Measurements from ENCODE around the gene GFRA1. TPM values are rescaled to one million over a fixed set of nuclear protein-coding genes. Genes with fewer than 3 reads are reported as not detected.

Gene GFRA1
- total and polyA plus RNA-seq, 5 donors, result 2.7 to 8.3 (median 6.8) TPM

DNA sequence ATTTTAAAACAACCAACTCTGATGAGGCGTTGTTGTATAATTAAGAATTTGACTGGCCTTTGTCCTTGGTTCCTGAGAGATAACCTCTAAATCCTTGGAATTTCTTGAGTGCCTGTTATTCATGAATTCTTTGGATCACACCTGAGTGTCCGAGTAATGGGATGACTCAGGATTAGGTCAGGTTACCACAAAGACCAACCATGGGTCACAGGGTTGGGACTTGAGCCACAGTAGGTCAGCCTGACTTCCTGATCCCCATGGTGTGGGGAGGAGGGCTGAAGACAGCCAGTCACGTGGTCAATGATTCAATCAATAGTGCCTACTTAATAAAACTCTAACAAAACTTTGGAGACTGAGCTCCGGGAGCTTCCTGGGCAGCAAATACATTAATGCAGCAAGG, 192.5 kb downstream of the GFRA1 start:
- Histone ChIP-seq H3K4me3 (ENCODE audit: low read length) (no peak overlapping the region), H3K9me3 (ENCODE audit: control insufficient read depth, low read length) (no peaks in the 10 kb centered on the region), H3K27me3 (ENCODE audit: control insufficient read depth, insufficient read depth) (no peaks in the 10 kb centered on the region), H3K4me1 (ENCODE audit: control insufficient read depth, insufficient read depth, low read length) (no peaks in the 10 kb centered on the region), H3K27ac (ENCODE audit: low read length) (no peak overlapping the region)
- intact Hi-C loops (cut with DNase I), result no loop called here
- 84% methylated on average over 4 of the region's 4 CpGs for WGBS
- DNase-seq (no peak), ATAC-seq (no peak)

DNA sequence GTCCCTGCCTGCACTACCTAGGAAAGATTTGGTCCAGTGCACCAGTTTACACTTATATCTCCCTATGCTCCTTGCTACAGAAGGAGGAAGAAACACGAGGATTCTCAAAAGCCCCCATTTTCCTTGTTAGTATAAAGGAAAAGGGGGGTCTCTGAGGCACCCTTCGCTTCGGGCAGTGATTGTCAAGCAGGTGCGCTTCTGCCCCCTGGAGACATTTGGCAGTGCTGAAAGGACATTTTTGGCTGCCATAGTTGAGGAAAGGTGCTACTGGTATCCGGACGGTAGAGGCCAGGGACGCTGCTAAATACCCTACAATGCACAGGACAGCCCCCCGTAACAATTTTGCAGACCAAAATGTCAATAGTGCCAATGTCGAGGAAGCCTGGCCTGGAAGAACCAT, 193.7 kb downstream of the GFRA1 start:
- H3K27me3 ChIP-seq (ENCODE audit: control insufficient read depth, insufficient read depth), result no peaks in the 10 kb centered on the region
- no peak for DNase-seq
- H3K4me3 ChIP-seq (ENCODE audit: low read length), result no peak overlapping the region
- H3K4me1 ChIP-seq (ENCODE audit: control insufficient read depth, insufficient read depth, low read length), result no peaks in the 10 kb centered on the region
- no peak for ATAC-seq
- no peaks in the 10 kb centered on the region for H3K9me3 ChIP-seq (ENCODE audit: control insufficient read depth, low read length)
- WGBS, result 93% methylated on average over 9 of the region's 9 CpGs
- intact Hi-C loops (cut with DNase I), result no loop called here
- no peak overlapping the region for H3K27ac ChIP-seq (ENCODE audit: low read length)

DNA sequence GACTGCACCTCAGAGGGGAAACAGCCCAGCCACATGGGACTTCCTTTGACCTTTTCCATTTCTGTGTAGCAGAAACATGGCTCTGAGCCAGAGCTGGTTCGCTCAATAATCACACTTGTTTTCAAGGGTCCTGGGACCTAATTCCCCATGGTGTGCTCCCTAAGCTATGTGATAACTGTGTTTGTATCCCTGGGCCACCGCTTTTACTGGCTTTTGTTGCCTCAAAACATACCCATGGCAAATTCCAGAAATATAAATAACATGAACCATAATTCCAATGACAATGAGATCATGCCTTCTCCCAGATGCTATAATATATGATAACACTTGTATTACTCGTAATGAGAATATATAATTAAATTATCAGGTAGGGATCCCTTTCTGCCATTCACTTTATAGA, 196.4 kb downstream of the GFRA1 start:
- H3K4me1 ChIP-seq (ENCODE audit: control insufficient read depth, insufficient read depth, low read length), result no peaks in the 10 kb centered on the region
- ATAC-seq (no peak), DNase-seq (no peak)
- no peak overlapping the region for H3K4me3 ChIP-seq (ENCODE audit: low read length)
- H3K9me3 ChIP-seq (ENCODE audit: control insufficient read depth, low read length), result no peaks in the 10 kb centered on the region
- H3K27ac ChIP-seq (ENCODE audit: low read length), result no peak overlapping the region
- intact Hi-C loops (cut with DNase I), result no loop called here
- no peaks in the 10 kb centered on the region for H3K27me3 ChIP-seq (ENCODE audit: control insufficient read depth, insufficient read depth)
- 67% methylated on average over 3 of the region's 3 CpGs for WGBS

DNA sequence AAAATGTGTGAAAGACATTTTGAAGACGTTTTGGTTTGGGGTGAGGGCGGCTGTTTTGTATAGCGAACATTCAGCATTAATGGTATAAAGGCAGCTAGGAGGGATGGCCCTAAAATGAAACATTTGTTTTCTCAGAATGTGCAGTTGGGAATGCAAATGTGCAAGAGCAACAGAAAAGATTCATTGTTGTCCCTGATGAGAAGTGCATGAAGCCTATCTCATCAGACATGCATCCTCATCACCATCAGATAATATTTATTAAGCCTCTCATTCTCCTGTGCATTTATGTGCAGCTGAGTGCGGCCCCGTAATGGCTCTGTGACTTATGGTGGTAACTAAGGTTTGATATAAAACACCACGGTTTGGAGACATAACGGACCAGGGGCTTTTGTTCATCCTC, 199.5 kb downstream of the GFRA1 start:
- ATAC-seq, result no peak

DNA sequence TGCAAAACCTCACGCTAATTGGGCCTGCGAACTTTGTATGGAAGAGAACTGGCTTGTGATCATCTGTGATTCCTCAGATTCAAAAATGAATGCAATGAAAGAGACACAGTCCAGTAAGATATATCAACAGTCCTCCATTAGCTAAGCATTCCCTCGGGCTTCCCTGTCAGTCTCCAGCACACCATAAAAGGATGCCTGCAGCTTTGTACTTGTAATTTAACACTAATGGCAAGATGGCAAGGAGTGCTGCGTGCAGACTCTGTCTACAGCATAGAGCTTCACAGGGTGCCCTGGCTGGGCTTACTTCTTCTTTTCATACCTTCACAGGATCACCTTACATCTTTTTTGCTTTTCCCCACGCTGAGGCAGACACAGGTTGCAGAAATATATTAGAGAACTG, 200.0 kb downstream of the GFRA1 start:
- DNase-seq (no peak), ATAC-seq (no peak)
- Histone ChIP-seq H3K4me1 (ENCODE audit: control insufficient read depth, insufficient read depth, low read length) (no peaks in the 10 kb centered on the region), H3K4me3 (ENCODE audit: low read length) (no peak overlapping the region), H3K27me3 (ENCODE audit: control insufficient read depth, insufficient read depth) (no peaks in the 10 kb centered on the region), H3K27ac (ENCODE audit: low read length) (no peak overlapping the region), H3K9me3 (ENCODE audit: control insufficient read depth, low read length) (no peaks in the 10 kb centered on the region)
- intact Hi-C loops (cut with DNase I), result no loop called here
- WGBS, result 69% methylated on average over 5 of the region's 5 CpGs

More for the DNA sequence above, 199.5 kb downstream of the GFRA1 start:
- DNase-seq, result no peak
- no peaks in the 10 kb centered on the region for H3K27me3 ChIP-seq (ENCODE audit: control insufficient read depth, insufficient read depth)
- no peaks in the 10 kb centered on the region for H3K4me1 ChIP-seq (ENCODE audit: control insufficient read depth, insufficient read depth, low read length)
- no peak overlapping the region for H3K4me3 ChIP-seq (ENCODE audit: low read length)
- no peaks in the 10 kb centered on the region for H3K9me3 ChIP-seq (ENCODE audit: control insufficient read depth, low read length)
- intact Hi-C loops (cut with DNase I), result no loop called here
- WGBS, result 83% methylated on average over 7 of the region's 7 CpGs
- no peak overlapping the region for H3K27ac ChIP-seq (ENCODE audit: low read length)

DNA sequence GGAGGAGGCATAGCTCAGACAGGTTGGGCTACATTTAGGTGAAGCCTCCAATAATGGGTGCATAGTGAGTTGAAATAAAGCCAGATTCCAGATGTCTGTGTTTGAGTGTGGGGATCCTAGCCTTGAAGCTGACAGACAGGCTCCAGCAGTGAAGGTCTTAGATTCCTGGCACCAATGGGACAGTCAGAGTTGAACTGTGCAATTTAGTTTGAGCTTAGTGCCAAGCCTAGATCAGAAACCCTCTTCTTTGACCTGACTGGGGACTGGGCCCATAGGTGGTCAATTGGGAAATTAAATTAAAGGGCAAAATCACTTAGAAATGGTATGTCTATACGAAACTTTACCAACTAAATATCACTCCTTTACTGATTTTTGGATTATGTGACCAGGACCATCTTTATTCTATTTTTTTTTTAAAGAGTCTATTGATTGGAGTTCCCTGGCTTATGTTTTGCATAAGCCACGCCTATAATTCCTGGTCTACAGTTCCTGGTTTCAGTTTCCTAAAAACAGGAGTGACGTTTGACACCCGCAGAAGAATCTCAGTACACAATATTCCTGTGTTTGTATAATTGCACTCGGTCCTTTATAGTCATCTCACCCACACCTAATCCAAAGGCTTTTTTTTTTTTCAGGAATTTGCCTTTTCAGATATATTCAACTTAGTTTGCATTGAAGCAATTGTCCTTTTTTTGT, 201.4 kb downstream of the GFRA1 start:
- WGBS, result 84% methylated on average over 5 of the region's 5 CpGs
- DNase-seq (no peak), ATAC-seq (no peak)
- H3K9me3 ChIP-seq (ENCODE audit: control insufficient read depth, low read length), result no peaks in the 10 kb centered on the region
- intact Hi-C loops (cut with DNase I), result no loop called here
- H3K27ac ChIP-seq (ENCODE audit: low read length), result no peak overlapping the region
- H3K27me3 ChIP-seq (ENCODE audit: control insufficient read depth, insufficient read depth), result no peaks in the 10 kb centered on the region
- H3K4me1 ChIP-seq (ENCODE audit: control insufficient read depth, insufficient read depth, low read length), result no peaks in the 10 kb centered on the region
- no peak overlapping the region for H3K4me3 ChIP-seq (ENCODE audit: low read length)

DNA sequence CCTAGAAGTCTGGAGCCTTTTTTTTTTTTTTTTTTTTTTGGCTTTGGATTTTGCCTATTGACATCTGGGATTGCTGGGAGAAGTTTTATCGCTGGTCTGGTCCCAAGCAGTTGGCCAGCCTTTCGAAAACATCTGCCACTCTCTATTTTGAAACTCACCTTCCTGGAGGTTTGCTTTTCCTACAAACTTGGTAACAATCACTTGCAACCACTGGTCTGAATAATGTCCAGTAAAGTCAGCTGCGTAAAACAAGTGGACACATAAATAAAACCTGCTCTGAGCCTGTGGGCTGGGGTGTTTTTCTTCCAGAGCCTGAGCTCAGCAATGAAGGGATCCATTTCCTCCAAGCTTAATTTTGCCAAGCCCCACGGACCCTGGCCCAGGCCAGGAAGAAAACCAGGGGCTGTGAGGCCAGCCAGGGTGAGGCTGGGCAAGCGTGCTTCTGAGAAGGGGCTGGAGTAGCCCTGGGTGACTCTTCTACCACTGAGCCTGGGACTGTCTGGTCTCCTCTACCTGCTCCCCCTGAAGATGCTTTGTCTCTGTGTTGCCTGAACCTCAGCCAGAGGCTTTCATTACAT, 202.2 kb downstream of the GFRA1 start:
- Histone ChIP-seq H3K27ac (ENCODE audit: low read length) (no peak overlapping the region), H3K9me3 (ENCODE audit: control insufficient read depth, low read length) (no peaks in the 10 kb centered on the region), H3K4me3 (ENCODE audit: low read length) (no peak overlapping the region), H3K4me1 (ENCODE audit: control insufficient read depth, insufficient read depth, low read length) (no peaks in the 10 kb centered on the region), H3K27me3 (ENCODE audit: control insufficient read depth, insufficient read depth) (no peaks in the 10 kb centered on the region)
- no peak for ATAC-seq
- intact Hi-C loops (cut with DNase I), result no loop called here
- 78% methylated on average over 5 of the region's 5 CpGs for WGBS
- no peak for DNase-seq

DNA sequence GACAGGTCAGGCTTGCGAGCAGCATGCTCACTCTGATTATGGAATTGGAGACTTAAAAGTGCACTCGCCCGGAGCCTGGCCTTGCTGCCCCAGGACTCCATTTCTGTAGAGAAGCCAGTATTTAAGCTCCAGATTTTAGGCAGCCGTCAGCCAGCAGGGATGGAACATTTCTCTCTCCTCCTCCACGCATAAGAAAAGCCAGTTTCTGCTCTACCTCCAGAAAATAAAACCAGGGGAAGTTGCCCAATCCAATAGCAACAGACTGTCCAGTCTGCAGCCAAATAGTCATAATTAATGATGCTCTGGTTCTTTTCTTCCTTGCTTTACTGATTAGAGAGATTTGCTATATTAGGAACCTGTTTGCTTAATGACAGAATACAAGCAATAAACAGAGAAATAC, 203.2 kb downstream of the GFRA1 start:
- DNase-seq (peak in 1 of 3 donors; percentile 43), ATAC-seq (peak in 1 of 2 donors; percentile 61)
- Histone ChIP-seq H3K27me3 (ENCODE audit: control insufficient read depth, insufficient read depth) (no peaks in the 10 kb centered on the region), H3K4me3 (ENCODE audit: low read length) (no peak overlapping the region), H3K27ac (ENCODE audit: low read length) (no peak overlapping the region), H3K9me3 (ENCODE audit: control insufficient read depth, low read length) (no peaks in the 10 kb centered on the region), H3K4me1 (ENCODE audit: control insufficient read depth, insufficient read depth, low read length) (no peaks in the 10 kb centered on the region)
- 54% methylated on average over 5 of the region's 5 CpGs for WGBS
- intact Hi-C loops (cut with DNase I), result no loop called here

GRCh38 chr10:116067825-116068224, 205.2 kb downstream of the GFRA1 start:
- no peak for ATAC-seq
- H3K27ac ChIP-seq (ENCODE audit: low read length), result no peak overlapping the region
- H3K4me3 ChIP-seq (ENCODE audit: low read length), result no peak overlapping the region
- H3K4me1 ChIP-seq (ENCODE audit: control insufficient read depth, insufficient read depth, low read length), result no peaks in the 10 kb centered on the region
- no peaks in the 10 kb centered on the region for H3K27me3 ChIP-seq (ENCODE audit: control insufficient read depth, insufficient read depth)
- intact Hi-C loops (cut with DNase I), result no loop called here
- H3K9me3 ChIP-seq (ENCODE audit: control insufficient read depth, low read length), result no peaks in the 10 kb centered on the region
- DNase-seq, result no peak
- WGBS, result 94% methylated on average over 7 of the region's 7 CpGs

- no peak overlapping the region for H3K4me3 ChIP-seq (ENCODE audit: low read length)
- ATAC-seq (no peak), DNase-seq (no peak)
- WGBS, result 79% methylated on average over 4 of the region's 4 CpGs
- intact Hi-C loops (cut with DNase I), result no loop called here
- no peak overlapping the region for H3K27ac ChIP-seq (ENCODE audit: low read length)
- no peaks in the 10 kb centered on the region for H3K9me3 ChIP-seq (ENCODE audit: control insufficient read depth, low read length)
- H3K4me1 ChIP-seq (ENCODE audit: control insufficient read depth, insufficient read depth, low read length), result no peaks in the 10 kb centered on the region
- H3K27me3 ChIP-seq (ENCODE audit: control insufficient read depth, insufficient read depth), result no peaks in the 10 kb centered on the region
These were observed 209.9 kb downstream of the GFRA1 start for GRCh38 chr10:116063107-116063506.

GRCh38 chr10:116060864-116061263, 212.1 kb downstream of the GFRA1 start:
- no peaks in the 10 kb centered on the region for H3K9me3 ChIP-seq (ENCODE audit: control insufficient read depth, low read length)
- no peaks in the 10 kb centered on the region for H3K27me3 ChIP-seq (ENCODE audit: control insufficient read depth, insufficient read depth)
- intact Hi-C loops (cut with DNase I), result no loop called here
- no peak overlapping the region for H3K4me3 ChIP-seq (ENCODE audit: low read length)
- DNase-seq (no peak), ATAC-seq (no peak)
- no peaks in the 10 kb centered on the region for H3K4me1 ChIP-seq (ENCODE audit: control insufficient read depth, insufficient read depth, low read length)
- no peak overlapping the region for H3K27ac ChIP-seq (ENCODE audit: low read length)
- 78% methylated on average over 7 of the region's 7 CpGs for WGBS

DNA sequence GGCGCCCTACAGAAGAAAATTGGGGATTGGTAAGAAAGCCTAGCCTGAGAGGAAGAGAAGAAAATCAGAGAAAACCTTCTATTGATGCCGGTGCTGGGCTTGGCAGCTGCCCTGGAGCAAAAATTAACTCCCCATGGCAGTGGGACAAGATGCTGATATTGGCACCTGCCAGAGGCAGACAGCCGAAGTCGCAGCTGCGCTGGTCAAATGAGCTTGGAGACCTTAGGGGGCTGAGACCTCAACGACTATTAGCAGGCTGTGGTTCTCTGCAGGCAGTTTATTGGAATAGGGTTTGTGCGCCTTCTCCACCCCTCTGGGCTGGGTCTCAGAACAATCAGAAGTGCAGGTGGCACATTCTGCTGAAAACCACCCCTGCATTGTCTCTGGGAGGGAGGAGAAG, 213.7 kb downstream of the GFRA1 start:
- intact Hi-C loops (cut with DNase I), result no loop called here
- no peak overlapping the region for H3K4me3 ChIP-seq (ENCODE audit: low read length)
- DNase-seq, result no peak
- WGBS, result 87% methylated on average over 7 of the region's 7 CpGs
- no peak overlapping the region for H3K27ac ChIP-seq (ENCODE audit: low read length)
- H3K4me1 ChIP-seq (ENCODE audit: control insufficient read depth, insufficient read depth, low read length), result no peaks in the 10 kb centered on the region
- no peaks in the 10 kb centered on the region for H3K9me3 ChIP-seq (ENCODE audit: control insufficient read depth, low read length)
- H3K27me3 ChIP-seq (ENCODE audit: control insufficient read depth, insufficient read depth), result no peaks in the 10 kb centered on the region
- ATAC-seq, result no peak
